Measurements from ENCODE around the gene PALM3. TPM values are rescaled to one million over a fixed set of nuclear protein-coding genes. Genes with fewer than 3 reads are reported as not detected.

Gene PALM3
- total and polyA plus RNA-seq, 2 experiments from 2014 or later: 16.6 to 45.8 TPM

- Mint-ChIP-seq H3K36me3 (ENCODE audit: low read depth) (peaks cover 6% of the 10 kb centered on the region; the same call in 1 of the 3 replicates), H3K9me3 (no peaks in the 10 kb centered on the region), H3K27ac (no peak overlapping the region), H3K4me1 (peaks cover 14% of the 10 kb centered on the region), H3K27me3 (ENCODE audit: insufficient read depth, low read depth, poor library complexity) (peaks cover 32% of the 10 kb centered on the region), H3K4me3 (peak overlapping the region; percentile 84)
- Histone ChIP-seq H3K4me2 (peak overlapping the region; percentile 82), H2AFZ (peak overlapping the region; percentile 95), H3K79me2 (replicated peaks; ENCODE audit: insufficient read depth) (no peaks in the 10 kb centered on the region), H3K27me3 (ENCODE audit: insufficient read depth) (peaks cover 25% of the 10 kb centered on the region), H3K4me1 (ENCODE audit: insufficient read depth) (peaks cover 8% of the 10 kb centered on the region; the same call in 1 of the 2 replicates), H4K20me1 (replicated peaks; ENCODE audit: insufficient read depth) (no peaks in the 10 kb centered on the region; the same call in 1 of the 2 replicates), H3K4me3 (peak overlapping the region; percentile 74), H3K9me2 (ENCODE audit: insufficient read depth) (no peaks in the 10 kb centered on the region), H3K36me3 (ENCODE audit: insufficient read depth) (no peaks in the 10 kb centered on the region), H3K27ac (ENCODE audit: low read depth) (no peak overlapping the region), H3F3A (replicated peaks; ENCODE audit: low read depth) (no peaks in the 10 kb centered on the region; the same call in 1 of the 2 replicates)
- TF ChIP-seq JUNB (IDR thresholded peaks at IDR 0.05; ENCODE audit: unreplicated experiment) (no peak), CREB1 (CRISPR knock-in tag; IDR thresholded peaks at IDR 0.05; ENCODE audit: low read depth) (no peak), ZNF114 (CRISPR knock-in tag; IDR thresholded peaks at IDR 0.05) (no peak), EZH2phosphoT487 (IDR thresholded peaks at IDR 0.05; ENCODE audit: unreplicated experiment) (no peak), NANOG (IDR thresholded peaks at IDR 0.05; ENCODE audit: borderline replicate concordance) (no peak), ZNF462 (CRISPR knock-in tag; IDR thresholded peaks at IDR 0.05) (no peak), STAT1 (IDR thresholded peaks at IDR 0.05; ENCODE audit: unreplicated experiment) (no peak), EZH2 (IDR thresholded peaks at IDR 0.05; ENCODE audit: low read depth, unreplicated experiment) (no peak), ETS1 (IDR thresholded peaks at IDR 0.05) (no peak), ZNF331 (CRISPR knock-in tag; IDR thresholded peaks at IDR 0.05; ENCODE audit: low read depth) (no peak), CTCF (conservative IDR thresholded peaks at IDR 0.05; ENCODE audit: low read depth in 2 of 2) (no peak), POLR2AphosphoS5 (IDR thresholded peaks at IDR 0.05; ENCODE audit: low read depth) (no peak), REST (IDR thresholded peaks at IDR 0.05; ENCODE audit: unreplicated experiment) (no peak)
- DNase-seq (ENCODE audit: low spot score) (no peak), ATAC-seq (no peak)
These were observed 3.4 kb downstream of the PALM3 start for GRCh38 chr19:14058182-14059092.

Data from GM23338 (cell line).